K562 (cell line): ENCODE data around the gene FGFBP3. TPM values are rescaled to one million over a fixed set of nuclear protein-coding genes. Genes with fewer than 3 reads are reported as not detected.
A peak's percentile ranks its signal among the peaks of the same experiment; 100 is the strongest.

Experiments
- CBX3 ChIP-seq, 2 experiments: IDR thresholded peaks; 1 replicate in 1 of 2; 2 replicates in 1 of 2; pipeline ENCODE4 v1.6.1; 2012; ENCODE audit warnings: inconsistent platforms in 2 of 2, low read length in 2 of 2, borderline replicate concordance in 1 of 2, control low read depth in 1 of 2
- CEBPG ChIP-seq, 3 experiments: fragments of 200-800 bp in 1 of 3; sonication (Bioruptor generic) in 1 of 3; sonication (generic) in 1 of 3; formaldehyde crosslinking in 1 of 3; IDR thresholded peaks in 2 of 3; conservative IDR thresholded peaks in 1 of 3; 2 replicates each; pipeline versions ENCODE4 v1.6.1 to v1.8.0; 2016 to 2022; ENCODE audit warnings: missing compliant biosample characterization in 2 of 3, missing genetic modification characterization in 2 of 3, mild to moderate bottlenecking in 1 of 3, missing genetic modification reagents in 1 of 3
- CGGBP1 ChIP-seq: fragments of 250-450 bp; sonication (Bioruptor Pico); IDR thresholded peaks from 2 replicates; pipeline ENCODE4 v1.9.0; 2021; ENCODE audit warnings: mild to moderate bottlenecking
- CTBP1 ChIP-seq: fragments of 450-650 bp; IDR thresholded peaks from 2 replicates; pipeline ENCODE4 v1.6.1; 2016; ENCODE audit warnings: borderline replicate concordance
- DACH1 ChIP-seq: fragments of 450-650 bp; IDR thresholded peaks from 2 replicates; pipeline ENCODE4 v1.6.1; 2018; ENCODE audit not compliant: partially characterized antibody
- ETV6 ChIP-seq, 3 experiments: fragments of 150-350 bp in 1 of 3; sonication (generic) in 1 of 3; formaldehyde crosslinking in 1 of 3; IDR thresholded peaks; 2 replicates each; pipeline versions ENCODE4 v1.6.1 to v1.8.0; 2014 to 2022; ENCODE audit warnings: borderline replicate concordance in 2 of 3, low read depth in 2 of 3, antibody characterized with exemption in 1 of 3, low read length in 1 of 3, mild to moderate bottlenecking in 1 of 3, missing genetic modification reagents in 1 of 3
- EWSR1 ChIP-seq: fragments of 450-650 bp; IDR thresholded peaks from 2 replicates; pipeline ENCODE4 v1.6.1; 2018; ENCODE audit warnings: borderline replicate concordance, mild to moderate bottlenecking, low read depth, moderate library complexity; ENCODE audit not compliant: partially characterized antibody
- GTF3C2 ChIP-seq: IDR thresholded peaks from 3 replicates; pipeline ENCODE4 v1.6.1; 2011; ENCODE audit warnings: borderline replicate concordance, mild to moderate bottlenecking, moderate library complexity; ENCODE audit not compliant: insufficient read length; ENCODE audit errors: extremely low read depth
- HDAC3 ChIP-seq: fragments of 450-650 bp; IDR thresholded peaks from 2 replicates; pipeline ENCODE4 v1.6.1; 2018; ENCODE audit warnings: borderline replicate concordance, mild to moderate bottlenecking, moderate library complexity; ENCODE audit not compliant: partially characterized antibody
- HIVEP1 ChIP-seq: fragments of 250-450 bp; sonication (Bioruptor Pico); IDR thresholded peaks from 2 replicates; pipeline ENCODE4 v1.4.0; 2020; ENCODE audit warnings: mild to moderate bottlenecking
- MCM2 ChIP-seq: fragments of 450-650 bp; IDR thresholded peaks from 2 replicates; pipeline ENCODE4 v1.6.1; 2017; ENCODE audit warnings: low read depth, mild to moderate bottlenecking
- NR1H2 ChIP-seq: sonication (generic); formaldehyde crosslinking; IDR thresholded peaks from 2 replicates; pipeline ENCODE4 v1.4.0; 2020; ENCODE audit warnings: mild to moderate bottlenecking, missing genetic modification reagents
- NR2C1 ChIP-seq, 2 experiments: fragments of 450-650 bp; IDR thresholded peaks; 2 replicates each; pipeline ENCODE4 v1.6.1; 2017; ENCODE audit warnings: mild to moderate bottlenecking in 2 of 2, antibody characterized with exemption in 1 of 2, inconsistent platforms in 1 of 2, missing compliant biosample characterization in 1 of 2, missing genetic modification characterization in 1 of 2
- PRMT5 ChIP-seq: sonication (generic); formaldehyde crosslinking; IDR thresholded peaks from 2 replicates; pipeline ENCODE4 v1.5.0; 2020; ENCODE audit warnings: missing genetic modification reagents
- RBFOX2 ChIP-seq: fragments of 200-400 bp; formaldehyde crosslinking; IDR thresholded peaks from 2 replicates; pipeline ENCODE4 v1.6.1; 2017; ENCODE audit warnings: low read depth, mild to moderate bottlenecking, low read length, moderate library complexity
- TCF3 ChIP-seq: sonication (generic); formaldehyde crosslinking; IDR thresholded peaks from 2 replicates; pipeline ENCODE4 v1.4.0; 2020; ENCODE audit warnings: mild to moderate bottlenecking, missing genetic modification reagents
- TOE1 ChIP-seq, 2 experiments: fragments of 450-650 bp in 1 of 2; sonication (generic) in 1 of 2; formaldehyde crosslinking in 1 of 2; IDR thresholded peaks; 2 replicates each; pipeline versions ENCODE4 v1.7.1 to v1.8.0; 2016 to 2022; ENCODE audit warnings: borderline replicate concordance in 2 of 2, mild to moderate bottlenecking in 2 of 2, antibody characterized with exemption in 1 of 2, inconsistent platforms in 1 of 2, low read depth in 1 of 2, missing genetic modification reagents in 1 of 2, moderate library complexity in 1 of 2
- ZNF12 ChIP-seq: sonication (generic); formaldehyde crosslinking; IDR thresholded peaks from 2 replicates; pipeline ENCODE4 v1.4.0; 2020; ENCODE audit warnings: mild to moderate bottlenecking, missing genetic modification reagents
- ZNF146 ChIP-seq: IDR thresholded peaks from one replicate; pipeline ENCODE4 v1.6.1; 2018; ENCODE audit warnings: missing compliant biosample characterization; ENCODE audit not compliant: unreplicated experiment
- ZNF184 ChIP-seq: sonication (generic); formaldehyde crosslinking; IDR thresholded peaks from 2 replicates; pipeline ENCODE4 v1.5.0; 2020; ENCODE audit warnings: missing genetic modification reagents
- ZNF311 ChIP-seq: fragments of 250-450 bp; sonication (Bioruptor Pico); IDR thresholded peaks from 2 replicates; pipeline ENCODE4 v1.4.0; 2020; ENCODE audit warnings: mild to moderate bottlenecking, moderate library complexity
- ZNF511 ChIP-seq: sonication (generic); formaldehyde crosslinking; IDR thresholded peaks from 2 replicates; pipeline ENCODE4 v1.8.0; 2022; ENCODE audit warnings: mild to moderate bottlenecking, missing genetic modification reagents
- polyA plus RNA-seq, 8 experiments: library from polyadenylated mRNA; depleted of rRNA in 4 of 8; stranded (reverse) in 5 of 8; unstranded in 3 of 8; fragments of >200 nt; fragmentation: Nextera tagmentation in 2 of 8; fragmentation: Illumina TruSeq in 1 of 8; extraction: Ambion mirVana in 2 of 8; extraction: Trizol in 1 of 8; gene quantifications; 2 replicates each; pipeline versions ENCODE4 v1.2.1 to v1.2.3, GENCODE V29; 2011 to 2014; ENCODE audit warnings: inconsistent platforms in 1 of 8, missing spikeins in 1 of 8
- total RNA-seq, 7 experiments: library from RNA; depleted of rRNA in 6 of 7; stranded (reverse); fragments of >200 nt in 6 of 7; fragmentation: Illumina TruSeq in 2 of 7; extraction: Trizol in 2 of 7; gene quantifications; 2 replicates each; pipeline versions ENCODE4 v1.2.1 to v1.2.3, GENCODE V29; 2011 to 2021; ENCODE audit warnings: low replicate concordance in 1 of 7

FGFBP3 gene
- total and polyA plus RNA-seq, 9 of the 15 experiments (the other 6 are each of a cell fraction or from before 2014, with no cell fraction given) = 0.58 to 3.0 (median 1.5) TPM

- TF ChIP-seq ETV6 (IDR thresholded peaks at IDR 0.05; ENCODE audit: borderline replicate concordance in 1 of 2, low read depth in 2 of 2, low read length in 1 of 2) (no peak), ETV6 (CRISPR knock-in tag; IDR thresholded peaks at IDR 0.05; ENCODE audit: borderline replicate concordance) (no peak), DACH1 (no peak), GTF3C2 (no peak), ZNF12 (CRISPR knock-in tag) (no peak), ZNF146 (no peak), MCM2 (no peak), ZNF511 (CRISPR knock-in tag) (no peak), NR2C1 (IDR thresholded peaks at IDR 0.05) (no peak), NR2C1 (tag; IDR thresholded peaks at IDR 0.05) (no peak), NR1H2 (CRISPR knock-in tag) (no peak), CGGBP1 (no peak), CTBP1 (no peak), HIVEP1 (CRISPR knock-in tag) (no peak), PRMT5 (CRISPR knock-in tag) (no peak), CBX3 (IDR thresholded peaks at IDR 0.05; ENCODE audit: borderline replicate concordance in 1 of 2, low read length in 2 of 2) (no peak), TCF3 (CRISPR knock-in tag) (0 out of 2 replicates have a peak, but pooled peaks have one; percentile 23), EWSR1 (no peak), ZNF311 (CRISPR knock-in tag) (no peak), HDAC3 (peak; percentile 28), RBFOX2 (no peak), CEBPG (CRISPR knock-in tag; IDR thresholded peaks at IDR 0.05) (peak; percentile 43; the same call in 1 of the 2 replicates), CEBPG (tag; conservative IDR thresholded peaks at IDR 0.05 in 1 of 2, IDR thresholded peaks at IDR 0.05 in 1 of 2) (peak; percentile 34 to 78; a peak in 3 of 4 replicates), ZNF184 (CRISPR knock-in tag) (no peak), TOE1 (IDR thresholded peaks at IDR 0.05; ENCODE audit: borderline replicate concordance) (no peak), TOE1 (CRISPR knock-in tag; IDR thresholded peaks at IDR 0.05; ENCODE audit: borderline replicate concordance, low read depth) (no peak)
Measured at GRCh38 chr10:91901784-91902677, 7.3 kb downstream of the FGFBP3 start (continued).
